ENCODE measurements around the gene IDH3G.

The IDH3G gene

GRCh38 chrX:153784325-153784967 is 9.7 kb downstream of the IDH3G start:
- DNase-seq, result no peak

- DNase-seq, result no peak
These were observed 10.7 kb downstream of the IDH3G start for GRCh38 chrX:153783378-153784013.

GRCh38 chrX:153782871-153783270 is 11.3 kb downstream of the IDH3G start:
- DNase-seq, result no peak

- DNase-seq, result peak; percentile 88
These were observed 11.9 kb downstream of the IDH3G start for GRCh38 chrX:153782313-153782712.

- DNase-seq, result peak; percentile 21
These were observed 12.6 kb downstream of the IDH3G start for GRCh38 chrX:153781428-153782047.

- DNase-seq, result no peak
These were observed 13.3 kb downstream of the IDH3G start, which contains the start of gene SRPK3 for GRCh38 chrX:153780678-153781427. Gene SRPK3, plus strand, starts transcription at chrX:153781041. Its CDS starts 46 bp downstream, at chrX:153781087.

- DNase-seq, result no peak
These were observed 14.1 kb downstream of the IDH3G start for GRCh38 chrX:153779891-153780677.

- DNase-seq, result peak; percentile 33
These were observed 15.5 kb downstream of the IDH3G start for GRCh38 chrX:153778684-153779101.

- no peak for DNase-seq
These were observed 16.0 kb downstream of the IDH3G start for GRCh38 chrX:153778181-153778580.

- no peak for DNase-seq
These were observed 16.7 kb downstream of the IDH3G start for GRCh38 chrX:153777261-153778090.

GRCh38 chrX:153776611-153777045 is 17.5 kb downstream of the IDH3G start:
- DNase-seq, result no peak

- no peak for DNase-seq
These were observed 18.0 kb downstream of the IDH3G start for GRCh38 chrX:153776120-153776599.

GRCh38 chrX:153775293-153776119 is 18.7 kb downstream of the IDH3G start:
- DNase-seq, result no peak

GRCh38 chrX:153774576-153775292 is 19.4 kb downstream of the IDH3G start:
- no peak for DNase-seq

- DNase-seq, result no peak
These were observed 20.2 kb downstream of the IDH3G start for GRCh38 chrX:153773741-153774575.

- DNase-seq, result no peak
These were observed 21.0 kb downstream of the IDH3G start for GRCh38 chrX:153773218-153773611.

GRCh38 chrX:153772316-153773217 is 21.6 kb downstream of the IDH3G start:
- DNase-seq, result no peak

Data from NCI-H2029 (cell line).